NK-92 treated with Interleukin-12 subunit alpha and Interleukin-12 subunit beta, amount 100 ng/mL, for 24 hours (cell line): ENCODE results near the gene SLC25A39.
"Not testable (repeated sequence)": the region's sequence is repeated elsewhere in the genome, so short reads cannot be mapped to it uniquely, and the experiment has no call there.

Experiments
- DNase-seq: peaks from one replicate; lab custom pipeline; 2025; lab: John Stamatoyannopoulos, UW

SLC25A39 gene, protein sequence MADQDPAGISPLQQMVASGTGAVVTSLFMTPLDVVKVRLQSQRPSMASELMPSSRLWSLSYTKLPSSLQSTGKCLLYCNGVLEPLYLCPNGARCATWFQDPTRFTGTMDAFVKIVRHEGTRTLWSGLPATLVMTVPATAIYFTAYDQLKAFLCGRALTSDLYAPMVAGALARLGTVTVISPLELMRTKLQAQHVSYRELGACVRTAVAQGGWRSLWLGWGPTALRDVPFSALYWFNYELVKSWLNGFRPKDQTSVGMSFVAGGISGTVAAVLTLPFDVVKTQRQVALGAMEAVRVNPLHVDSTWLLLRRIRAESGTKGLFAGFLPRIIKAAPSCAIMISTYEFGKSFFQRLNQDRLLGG

DNA sequence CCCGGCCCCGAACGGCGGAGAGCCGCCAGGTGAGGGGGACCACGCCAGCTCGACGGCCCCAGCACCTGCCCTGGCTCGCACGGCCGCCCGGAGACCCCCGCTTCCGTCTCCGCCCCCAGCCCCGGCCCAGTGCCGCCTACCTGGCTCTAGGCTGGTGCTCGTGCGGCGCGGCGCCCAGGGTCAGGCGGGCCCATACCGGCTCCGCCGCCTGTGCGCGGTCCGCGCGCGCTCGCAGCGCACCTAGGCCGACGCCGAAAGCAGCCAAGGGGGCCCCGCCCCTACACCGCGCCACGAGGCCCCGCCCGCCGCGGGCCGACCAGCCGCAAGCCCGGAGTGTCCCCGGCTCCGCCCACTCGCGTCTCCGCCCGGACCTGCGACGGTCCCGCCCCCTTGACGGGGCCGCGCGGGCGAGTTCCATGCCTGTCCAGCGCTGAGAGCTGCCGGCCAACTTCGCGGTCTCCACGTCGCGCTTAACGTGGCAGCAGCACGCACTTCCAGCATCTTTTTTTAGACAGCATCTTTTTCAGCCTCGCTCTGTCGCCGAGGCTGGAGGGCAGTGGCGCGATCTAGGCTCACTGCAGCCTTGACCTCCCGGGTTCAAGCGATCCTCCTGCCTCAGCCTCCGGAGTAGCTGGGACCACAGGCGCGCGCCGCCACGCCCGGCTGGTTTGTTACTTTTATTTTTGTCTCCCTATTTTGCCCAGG, at the start of gene SLC25A39:
Gene SLC25A39 (minus strand): TSS at position 253 of the 705 bp plus-strand sequence. CDS start 1,261 bp downstream, outside the sequence.
- DNase-seq = peak; percentile 88

GRCh38 chr17:44372036-44372435, 47.4 kb upstream of the SLC25A39 start:
- no peak for DNase-seq

DNA sequence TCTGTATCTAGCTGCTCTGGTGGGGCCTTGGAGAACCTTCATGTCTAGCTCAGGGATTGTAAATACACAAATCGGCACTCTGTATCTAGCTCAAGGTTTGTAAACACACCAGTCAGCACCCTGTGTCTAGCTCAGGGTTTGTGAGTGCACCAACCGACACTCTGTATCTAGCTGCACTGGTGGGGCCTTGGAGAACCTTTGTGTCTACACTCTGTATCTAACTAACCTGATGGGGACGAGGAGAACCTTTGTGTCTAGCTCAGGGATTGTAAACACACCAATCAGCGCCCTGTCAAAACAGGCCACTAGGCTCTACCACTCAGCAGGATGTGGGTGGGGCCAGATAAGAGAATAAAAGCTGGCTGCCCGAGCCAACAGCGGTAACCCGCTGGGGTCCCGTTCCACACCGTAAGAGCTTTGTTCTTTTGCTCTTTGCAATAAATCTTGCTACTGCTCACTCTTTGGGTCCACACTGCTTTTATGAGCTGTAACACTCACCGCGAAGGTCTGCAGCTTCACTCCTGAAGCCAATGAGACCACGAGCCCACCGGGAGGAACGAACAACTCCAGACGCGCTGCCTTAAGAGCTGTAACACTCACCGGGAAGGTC, 44.9 kb upstream of the SLC25A39 start:
- not testable (repeated sequence) for DNase-seq

GRCh38 chr17:44368391-44369243, 44.0 kb upstream of the SLC25A39 start:
- DNase-seq = not testable (repeated sequence)

DNA sequence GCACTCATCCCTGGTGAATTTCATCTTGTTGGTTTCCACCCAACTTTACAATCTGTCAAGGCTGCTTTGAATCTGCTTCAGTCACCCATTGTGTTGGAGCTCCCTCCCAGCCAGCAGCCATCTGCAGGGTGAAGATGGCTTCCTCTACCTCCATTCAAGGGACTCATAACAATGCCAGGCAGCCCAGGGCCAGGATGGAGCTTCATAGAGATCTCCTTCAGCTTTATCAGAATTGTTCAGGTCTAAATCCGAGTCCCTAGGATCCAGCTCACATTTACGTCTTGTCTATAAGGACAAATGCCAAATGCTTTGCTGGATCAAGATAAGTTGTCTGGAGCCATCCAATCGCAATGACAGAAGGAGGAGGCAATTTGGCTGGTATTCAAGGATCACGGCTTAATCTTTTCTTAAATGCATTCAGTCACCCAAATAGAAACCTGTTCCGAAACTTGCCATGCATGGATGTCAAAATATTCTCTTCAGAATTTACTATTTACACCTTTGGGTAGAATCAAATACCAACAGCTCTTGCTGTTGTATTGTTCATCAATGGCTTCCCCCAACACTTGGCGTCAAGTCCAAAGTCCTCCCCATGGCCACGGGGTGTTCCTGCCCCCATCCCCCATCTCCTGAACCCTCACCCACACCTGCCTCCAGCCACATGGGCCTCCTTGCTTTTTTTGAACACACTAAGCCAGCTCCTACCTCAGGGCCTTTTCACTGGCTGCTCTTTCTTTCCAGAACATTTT, 42.8 kb upstream of the SLC25A39 start:
- no peak for DNase-seq

- not testable (repeated sequence) for DNase-seq
Observed at GRCh38 chr17:44365051-44365450, 40.4 kb upstream of the SLC25A39 start.

- DNase-seq = no peak
Observed at GRCh38 chr17:44363613-44364159, 39.1 kb upstream of the SLC25A39 start, which contains the start of gene FAM171A2. FAM171A2 (minus strand) TSS chr17:44363853; CDS start chr17:44363714, 139 bp downstream.

DNA sequence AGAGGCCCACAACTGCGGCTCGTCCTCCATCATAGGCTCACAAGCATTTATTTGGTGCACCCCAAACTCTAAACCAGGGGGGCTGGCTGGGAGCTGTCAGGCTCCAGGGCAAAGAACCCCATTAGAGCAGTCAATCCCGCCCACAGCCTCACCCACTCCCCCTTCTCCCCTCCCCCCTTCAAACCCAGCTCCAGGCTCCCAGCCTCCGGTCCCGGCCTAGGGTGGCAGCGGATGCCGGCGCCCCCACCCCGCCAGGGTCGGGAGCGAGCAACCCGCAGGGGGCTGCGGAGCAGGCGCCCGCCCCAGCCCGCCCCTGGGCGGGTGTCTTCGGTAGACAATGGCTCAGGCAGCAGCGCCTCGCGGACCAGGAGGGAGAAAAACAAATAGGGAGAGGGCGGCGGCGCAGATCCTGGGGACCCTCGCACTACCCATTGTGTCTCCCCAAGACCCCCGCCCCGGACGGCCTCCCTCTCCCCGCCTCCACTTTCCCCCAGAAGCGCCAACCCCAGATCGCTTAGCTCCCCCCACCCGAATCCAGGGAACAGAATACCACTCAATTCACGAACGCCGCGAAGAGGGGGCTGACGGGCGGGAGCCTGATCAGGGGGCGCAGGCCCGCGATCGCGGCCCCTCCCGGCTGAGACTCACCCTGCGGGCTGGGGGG, 38.5 kb upstream of the SLC25A39 start:
- no peak for DNase-seq

- DNase-seq = no peak
Observed at GRCh38 chr17:44362459-44362948, 37.9 kb upstream of the SLC25A39 start.

DNA sequence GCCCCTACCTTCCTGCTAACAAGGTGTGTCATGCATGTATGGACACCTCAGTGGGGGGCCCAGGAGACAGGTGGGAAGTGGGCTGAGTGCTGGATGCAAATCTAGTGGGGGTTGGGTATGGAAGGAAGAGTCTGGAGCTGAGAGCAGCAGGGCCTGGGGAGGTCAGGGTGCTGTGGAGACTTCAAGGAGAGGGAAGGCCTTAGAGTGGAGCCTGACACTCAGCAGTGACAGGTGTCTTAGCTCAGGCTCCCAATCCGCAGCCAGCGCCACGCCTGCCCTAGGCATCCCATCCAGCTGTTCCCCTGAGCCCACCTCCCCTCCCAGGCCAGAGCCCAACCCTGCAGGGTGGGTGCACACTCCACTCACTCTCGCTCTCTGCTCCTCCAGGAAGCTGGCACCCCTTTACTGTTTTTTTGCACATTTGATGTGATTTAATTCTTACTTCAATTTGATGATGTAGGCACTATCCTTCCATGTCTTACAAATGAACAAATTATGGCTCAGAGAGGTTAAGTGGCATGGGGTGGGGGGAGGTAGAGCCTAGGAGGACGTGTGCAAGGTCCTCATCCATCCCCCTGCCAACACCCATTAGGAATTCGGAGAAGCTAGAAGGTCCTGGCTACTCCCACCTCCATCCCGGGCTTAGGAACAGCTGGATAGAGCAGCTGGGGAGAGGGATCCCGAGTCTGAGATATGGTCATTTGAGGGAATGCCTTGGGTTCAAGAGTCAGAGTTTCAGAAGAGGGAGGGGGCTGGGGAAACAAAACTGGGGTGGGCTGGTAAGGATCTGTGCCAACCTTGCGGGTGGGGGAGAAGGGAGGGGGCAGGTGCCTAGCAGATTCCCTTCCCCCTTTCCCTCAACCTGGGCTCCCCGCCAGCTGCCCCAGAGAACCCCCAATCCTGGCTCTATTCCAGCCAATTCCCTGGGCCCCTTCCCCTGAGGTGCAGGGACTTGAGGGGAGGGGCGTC, 37.0 kb upstream of the SLC25A39 start:
- DNase-seq = no peak

DNA sequence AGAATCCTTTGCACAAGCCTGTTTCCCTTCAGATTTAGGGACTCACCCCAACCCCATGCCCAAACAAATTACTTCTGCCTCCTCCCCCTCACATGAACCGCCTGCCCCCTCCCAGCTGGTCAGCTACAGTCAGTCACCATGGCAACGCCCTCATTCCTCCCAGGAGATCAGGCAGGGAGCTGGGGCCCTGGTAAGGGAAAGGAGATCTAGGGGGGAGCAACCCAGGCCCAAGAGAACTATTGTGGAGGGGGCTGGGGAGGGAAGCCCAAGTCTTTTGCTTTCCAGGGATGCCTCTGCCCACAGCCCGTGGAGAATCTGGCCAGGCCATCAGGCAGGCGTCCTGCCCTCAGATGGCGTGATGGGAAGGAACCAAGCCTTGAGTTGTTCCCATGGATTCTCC, 36.2 kb upstream of the SLC25A39 start:
- DNase-seq = no peak

DNA sequence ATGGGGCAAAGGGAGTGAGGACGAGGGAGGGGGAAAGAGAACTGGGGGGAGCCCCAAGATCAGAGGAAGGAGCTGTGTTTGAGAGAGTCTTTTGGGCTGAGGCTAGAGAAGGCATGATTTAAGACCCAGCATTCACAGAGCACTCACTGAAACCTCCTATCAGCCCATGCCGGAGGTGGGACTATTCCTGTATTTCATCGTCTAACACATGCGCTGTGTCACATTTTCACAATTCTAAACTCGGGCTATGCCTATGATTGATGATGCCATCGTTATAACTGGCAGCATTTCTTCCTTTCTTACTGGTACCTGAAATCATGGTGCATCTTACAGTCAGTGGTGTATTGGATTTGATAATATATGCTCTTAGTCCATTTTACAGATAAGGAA, 35.5 kb upstream of the SLC25A39 start:
- DNase-seq = no peak

- DNase-seq = no peak
Observed at GRCh38 chr17:44359458-44360143, 35.0 kb upstream of the SLC25A39 start.

- no peak for DNase-seq
Observed at GRCh38 chr17:44359006-44359405, 34.4 kb upstream of the SLC25A39 start.

- no peak for DNase-seq
Observed at GRCh38 chr17:44358066-44358465, 33.4 kb upstream of the SLC25A39 start.

GRCh38 chr17:44356241-44356640, 31.6 kb upstream of the SLC25A39 start:
- DNase-seq = no peak

DNA sequence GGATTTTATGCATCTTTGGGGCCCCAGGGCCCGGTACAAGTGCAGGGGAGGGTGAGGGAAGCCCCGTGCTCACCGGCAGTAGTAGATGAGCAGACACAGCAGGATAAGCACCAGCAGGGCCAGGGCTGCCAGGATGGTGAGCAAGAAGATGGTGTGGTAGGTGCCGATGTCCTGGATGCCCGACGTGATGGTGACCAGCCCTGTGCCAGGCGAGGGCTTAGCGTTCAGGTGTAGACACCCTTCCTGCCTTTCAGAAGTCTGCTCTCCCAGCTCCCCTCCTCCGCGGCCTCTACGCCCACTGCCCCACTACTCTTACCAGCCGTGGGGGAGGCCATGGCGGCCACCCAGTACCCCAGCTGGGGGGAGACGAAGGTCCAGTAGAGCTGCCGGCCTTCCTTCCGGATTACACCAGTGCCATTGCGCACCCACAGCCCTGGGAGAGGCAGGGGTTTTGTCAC, 31.0 kb upstream of the SLC25A39 start:
- no peak for DNase-seq
